Pancreas (tissue), 10 donors: ENCODE results near the gene NUDT7. TPM values are rescaled to one million over a fixed set of nuclear protein-coding genes. Genes with fewer than 3 reads are reported as not detected.

ENCODE experiments used
- ATAC-seq, 4 donors: fragments of 200-7000 bp; cut with Tn5 transposase; one replicate each; pipeline versions ENCODE4 v1.8.0 to v1.9.1; 2020; ENCODE audit warnings: mild to moderate bottlenecking in 4 of 4, moderate library complexity in 4 of 4
- DNase-seq, 6 donors: peaks; one replicate each; pipeline ENCODE4 v3.0.0-alpha.2; 2020
- FAIRE-seq: peaks from 2 replicates; lab custom pipeline; 2012; peaks lifted over from hg19 to GRCh38; lab: Jason Lieb, UNC
- H3K27ac ChIP-seq, 4 donors: fragments of 200-600 bp; sonication (generic); 1 replicate in 3 of 4; 2 replicates in 1 of 4; pipeline versions ENCODE4 v1.5.0 to v1.8.0; 2020
- H3K27me3 ChIP-seq, 4 donors: fragments of 200-600 bp; one replicate each; pipeline ENCODE4 v1.8.0; 2021
- H3K36me3 ChIP-seq, 3 donors: fragments of 200-600 bp; sonication (generic) in 1 of 3; one replicate each; pipeline versions ENCODE4 v1.5.0 to v1.8.0; 2020 to 2021
- H3K4me1 ChIP-seq, 3 donors: fragments of 200-600 bp; one replicate each; pipeline ENCODE4 v1.8.0; 2021
- H3K4me3 ChIP-seq, 4 donors: fragments of 200-600 bp; sonication (generic) in 2 of 4; one replicate each; pipeline versions ENCODE4 v1.5.0 to v1.8.0; 2020 to 2021
- H3K9me3 ChIP-seq, 4 donors: fragments of 200-600 bp; one replicate each; pipeline ENCODE4 v1.8.0; 2021
- WGBS, 2 donors: extraction: QIAGEN DNeasy Blood & Tissue Kit; methylation state at CpG; one replicate each; pipeline ENCODE4 v1.1.7; 2013; 5-methylcytosine and 5-hydroxymethylcytosine counted together
- intact Hi-C, 3 donors: fragments of 100-400 bp; cut with DNase I; formaldehyde crosslinking; loops; one replicate each; pipeline versions ENCODE4 v1.11.1 to v1.14.2; 2022
- polyA plus RNA-seq, 2 donors: library from polyadenylated mRNA; stranded (reverse); fragments of 200-250 nt; gene quantifications; one replicate each; pipeline ENCODE4 v1.2.3, GENCODE V29; 2013
- total RNA-seq, 6 donors: library from RNA; stranded (reverse); fragmentation: NEBNext Ultra II Directional in 4 of 6; extraction: Animal tissue kit (Norgen Biotek cat#: 25700) in 4 of 6; gene quantifications; one replicate each; pipeline versions ENCODE4 v1.2.1 to v1.2.4, GENCODE V29; 2021 to 2023
- TF ChIP-seq, protein P1 (sequence below), 4 donors: fragments of 200-600 bp; sonication (generic) in 3 of 4; IDR thresholded peaks; one replicate each; pipeline versions ENCODE4 v1.5.0 to v1.8.0; 2021; ENCODE audit warnings: antibody characterized with exemption in 4 of 4
- donor health status: healthy with polysubstance abuse.
- donor health status: DM: no; HTN: no; CAD: no; lungs with moderate emphysema.
- donor health status: DM: no; HTN: no; CAD: no.
- donor health status: control.
- donor health status: control.
- donor health status: Bipolar disorder and iron deficiency.
- donor health status: DM: yes; HTN: yes; CAD: no.
- donor health status: DM: no; HTN: no; CAD: no.
- donor health status: DM: no; HTN: no; CAD: no.
- donor health status: DM: yes; HTN: yes; CAD: no.

The NUDT7 gene
- total and polyA plus RNA-seq, 8 donors: 2.7 to 9.3 (median 4.1) TPM

DNA sequence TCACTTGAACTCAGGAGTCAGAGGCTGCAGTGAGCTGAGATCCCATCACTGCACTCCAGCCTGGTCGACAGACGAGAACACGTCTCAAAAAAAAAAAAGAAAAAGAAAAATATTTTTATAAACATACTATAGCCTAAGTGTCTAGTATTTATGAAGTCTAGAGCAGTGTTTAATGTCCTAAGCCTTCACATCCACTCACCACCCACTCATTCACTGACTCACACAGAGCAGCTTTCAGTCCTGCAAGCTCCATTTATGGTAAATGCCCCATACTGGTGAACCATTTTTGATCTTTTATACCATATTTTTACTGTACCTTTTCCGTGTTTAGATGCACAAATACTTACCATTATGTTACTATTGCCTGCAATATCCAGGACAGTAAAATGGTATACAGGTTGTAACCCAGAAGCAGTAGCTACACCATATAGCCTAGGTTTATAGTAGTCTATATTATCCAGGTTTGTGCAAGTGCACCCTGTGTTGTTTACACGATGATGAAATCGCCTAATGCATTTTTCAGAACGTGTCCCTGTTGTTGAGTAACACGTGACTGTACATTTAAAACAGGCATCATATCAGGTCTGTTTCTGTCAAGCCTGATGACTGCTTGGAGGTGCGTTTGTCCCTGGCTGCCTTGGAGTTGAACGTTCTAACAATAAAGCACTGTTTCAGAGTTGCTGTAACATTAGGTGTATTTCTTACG, 10.1 kb downstream of the NUDT7 start:
- no peak for DNase-seq
- FAIRE-seq: no peak
- Histone ChIP-seq H3K9me3 (no peaks in the 10 kb centered on the region), H3K4me1 (no peaks in the 10 kb centered on the region), H3K27ac (no peak overlapping the region), H3K36me3 (no peaks in the 10 kb centered on the region), H3K4me3 (no peak overlapping the region), H3K27me3 (no peaks in the 10 kb centered on the region)
- TF ChIP-seq, protein P1, sequence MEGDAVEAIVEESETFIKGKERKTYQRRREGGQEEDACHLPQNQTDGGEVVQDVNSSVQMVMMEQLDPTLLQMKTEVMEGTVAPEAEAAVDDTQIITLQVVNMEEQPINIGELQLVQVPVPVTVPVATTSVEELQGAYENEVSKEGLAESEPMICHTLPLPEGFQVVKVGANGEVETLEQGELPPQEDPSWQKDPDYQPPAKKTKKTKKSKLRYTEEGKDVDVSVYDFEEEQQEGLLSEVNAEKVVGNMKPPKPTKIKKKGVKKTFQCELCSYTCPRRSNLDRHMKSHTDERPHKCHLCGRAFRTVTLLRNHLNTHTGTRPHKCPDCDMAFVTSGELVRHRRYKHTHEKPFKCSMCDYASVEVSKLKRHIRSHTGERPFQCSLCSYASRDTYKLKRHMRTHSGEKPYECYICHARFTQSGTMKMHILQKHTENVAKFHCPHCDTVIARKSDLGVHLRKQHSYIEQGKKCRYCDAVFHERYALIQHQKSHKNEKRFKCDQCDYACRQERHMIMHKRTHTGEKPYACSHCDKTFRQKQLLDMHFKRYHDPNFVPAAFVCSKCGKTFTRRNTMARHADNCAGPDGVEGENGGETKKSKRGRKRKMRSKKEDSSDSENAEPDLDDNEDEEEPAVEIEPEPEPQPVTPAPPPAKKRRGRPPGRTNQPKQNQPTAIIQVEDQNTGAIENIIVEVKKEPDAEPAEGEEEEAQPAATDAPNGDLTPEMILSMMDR (IDR thresholded peaks at IDR 0.05): no peak
- intact Hi-C loops: no loop called here
- 86 to 87% methylated on average over 11 of the region's 11 CpGs for WGBS, 2 donors
- ATAC-seq: no peak

GRCh38 chr16:77736879-77737278, 14.6 kb downstream of the NUDT7 start:
- Histone ChIP-seq H3K4me1 (no peaks in the 10 kb centered on the region), H3K27me3 (no peaks in the 10 kb centered on the region), H3K4me3 (no peak overlapping the region), H3K9me3 (no peaks in the 10 kb centered on the region), H3K36me3 (no peaks in the 10 kb centered on the region), H3K27ac (no peak overlapping the region)
- TF ChIP-seq, protein P1 (IDR thresholded peaks at IDR 0.05): no peak
- ATAC-seq (no peak), FAIRE-seq (no peak), DNase-seq (no peak)
- 64 to 85% methylated on average over 1 of the region's 1 CpG for WGBS, 2 donors
- intact Hi-C loops: no loop called here

DNA sequence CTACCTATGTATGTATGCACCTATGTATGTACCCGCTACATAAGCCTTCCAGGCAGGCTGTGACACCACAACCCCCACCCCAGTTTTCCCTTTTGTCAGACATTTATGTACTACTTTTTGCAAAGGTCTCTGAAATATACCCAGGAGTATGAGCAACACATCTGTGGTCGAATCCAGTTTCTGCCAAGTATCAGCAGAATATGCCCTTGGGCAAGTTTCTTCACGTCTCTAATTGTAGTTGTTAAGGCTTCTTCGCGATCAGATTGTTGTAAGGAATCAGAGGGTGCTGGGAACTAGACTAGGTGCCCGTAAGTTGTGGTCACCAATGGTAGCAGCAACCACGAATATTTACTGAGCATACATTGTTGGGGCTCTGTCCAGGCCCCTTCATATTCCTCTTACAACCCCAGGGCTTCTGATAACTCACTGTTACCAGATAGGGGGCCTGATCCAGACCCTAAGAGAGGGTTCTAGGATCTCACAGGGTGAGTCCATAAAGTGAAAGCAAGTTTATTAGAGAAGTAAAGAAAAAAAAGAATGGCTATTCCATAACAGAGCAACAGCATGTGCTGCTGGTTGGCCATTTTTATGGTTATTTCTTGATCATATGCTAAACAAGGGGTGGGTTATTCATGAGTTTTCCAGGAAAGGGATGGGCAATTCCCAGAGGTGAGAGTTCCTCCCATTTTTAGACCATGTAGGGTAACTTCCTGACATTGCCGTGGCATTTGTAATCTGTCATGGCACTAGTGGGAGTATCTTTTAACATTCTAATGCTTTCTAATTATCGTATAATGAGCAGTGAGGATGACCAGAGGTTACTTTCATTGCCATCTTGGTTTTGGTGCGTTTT, 16.6 kb downstream of the NUDT7 start:
- DNase-seq (no peak), FAIRE-seq (no peak), ATAC-seq (no peak)
- no peak overlapping the region for H3K4me3 ChIP-seq
- WGBS, 2 donors: 89 to 91% methylated on average over 10 of the region's 10 CpGs
- H3K27ac ChIP-seq: no peak overlapping the region
- no peaks in the 10 kb centered on the region for H3K36me3 ChIP-seq
- no peaks in the 10 kb centered on the region for H3K4me1 ChIP-seq
- H3K27me3 ChIP-seq: no peaks in the 10 kb centered on the region
- H3K9me3 ChIP-seq: no peaks in the 10 kb centered on the region
- TF ChIP-seq, protein P1 (IDR thresholded peaks at IDR 0.05): no peak
- intact Hi-C loops: no loop called here

DNA sequence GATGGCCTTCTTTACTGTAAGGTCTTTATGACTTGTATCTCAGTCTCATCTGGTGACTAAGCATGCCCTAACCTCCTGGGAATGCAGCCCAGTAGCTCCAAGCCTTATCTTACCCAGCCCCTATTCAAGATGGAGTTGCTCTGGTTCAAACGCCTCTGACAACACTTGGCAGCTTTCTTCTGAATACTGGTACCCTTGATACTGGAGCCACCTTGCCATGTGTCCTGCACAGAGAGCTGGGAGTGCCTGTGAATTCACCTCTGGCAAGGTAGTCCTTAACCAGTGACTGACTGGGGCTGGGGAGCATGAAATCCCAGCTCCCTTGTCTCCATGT, 17.2 kb downstream of the NUDT7 start:
- ATAC-seq (no peak), DNase-seq (no peak), FAIRE-seq (no peak)
- Histone ChIP-seq H3K9me3 (no peaks in the 10 kb centered on the region), H3K27me3 (no peaks in the 10 kb centered on the region), H3K4me1 (no peaks in the 10 kb centered on the region), H3K27ac (no peak overlapping the region), H3K4me3 (no peak overlapping the region), H3K36me3 (no peaks in the 10 kb centered on the region)
- WGBS, 2 donors: 48 to 67% methylated on average over 1 of the region's 1 CpG
- intact Hi-C loops: no loop called here
- TF ChIP-seq, protein P1 (IDR thresholded peaks at IDR 0.05): no peak

- TF ChIP-seq, protein P1 (IDR thresholded peaks at IDR 0.05): no peak
- no peaks in the 10 kb centered on the region for H3K36me3 ChIP-seq
- H3K27ac ChIP-seq: no peak overlapping the region
- no peaks in the 10 kb centered on the region for H3K27me3 ChIP-seq
- 84 to 89% methylated on average over 4 of the region's 4 CpGs for WGBS, 2 donors
- no peaks in the 10 kb centered on the region for H3K4me1 ChIP-seq
- no peak overlapping the region for H3K4me3 ChIP-seq
- intact Hi-C loops: no loop called here
- H3K9me3 ChIP-seq: no peaks in the 10 kb centered on the region
- ATAC-seq: no peak
- DNase-seq: no peak
- no peak for FAIRE-seq
Measured at GRCh38 chr16:77744141-77744540, 21.8 kb downstream of the NUDT7 start.
